HG02588 (cell line): ENCODE results near the gene CT45A7.
"Not testable (repeated sequence)": the region's sequence is repeated elsewhere in the genome, so short reads cannot be mapped to it uniquely, and the experiment has no call there.

Experiments used
- ATAC-seq: cut with Tn5 transposase; IDR thresholded peaks from one replicate; pipeline ENCODE4 v1.9.1; 2021; ENCODE audit warnings: mild to moderate bottlenecking, moderate library complexity; ENCODE audit not compliant: unreplicated experiment

The CT45A7 gene, protein sequence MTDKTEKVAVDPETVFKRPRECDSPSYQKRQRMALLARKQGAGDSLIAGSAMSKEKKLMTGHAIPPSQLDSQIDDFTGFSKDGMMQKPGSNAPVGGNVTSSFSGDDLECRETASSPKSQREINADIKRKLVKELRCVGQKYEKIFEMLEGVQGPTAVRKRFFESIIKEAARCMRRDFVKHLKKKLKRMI

DNA sequence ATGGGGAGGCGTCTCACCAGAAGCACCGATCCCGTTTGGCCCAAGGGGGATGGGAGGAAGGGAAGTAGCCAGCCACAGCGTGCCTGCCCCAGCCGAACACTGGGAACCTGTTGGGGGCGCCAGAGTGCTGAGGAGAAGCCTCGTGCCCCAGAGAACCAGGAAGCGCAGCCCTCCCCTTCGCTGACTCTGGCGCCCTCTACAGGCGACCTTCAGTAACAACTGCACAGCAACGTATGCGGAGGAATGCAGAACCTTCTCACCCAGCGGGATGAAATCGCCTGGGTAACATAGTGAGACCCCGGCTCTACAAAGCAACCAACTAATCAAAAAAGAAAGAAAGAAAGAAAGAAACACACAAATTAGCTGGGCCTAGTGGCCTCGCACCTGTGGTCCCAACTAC, at the start of gene CT45A7:
Gene CT45A7 (minus strand): TSS at position 101 of the 400 bp plus-strand sequence. CDS start 3,747 bp downstream, outside the sequence.
- not testable (repeated sequence) for ATAC-seq

DNA sequence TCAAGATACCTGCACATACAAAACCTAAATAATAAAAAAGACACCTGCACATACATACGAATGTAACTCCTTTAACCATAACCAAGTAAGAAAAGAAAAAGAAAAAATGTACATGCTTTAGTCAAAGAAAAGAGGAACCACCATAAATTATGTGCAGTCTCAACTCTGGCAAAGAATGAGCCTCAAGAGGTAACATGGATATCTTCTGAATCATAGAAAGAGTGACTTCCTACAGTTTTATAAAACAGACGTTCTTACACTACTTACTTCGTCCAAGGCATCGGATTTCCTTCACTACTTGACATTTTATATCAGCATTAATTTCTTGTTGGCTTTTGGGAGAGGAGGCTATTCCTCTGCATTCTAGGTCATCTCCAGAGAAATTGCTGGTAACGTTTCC, 45.7 kb upstream of the CT45A7 start:
- not testable (repeated sequence) for ATAC-seq

DNA sequence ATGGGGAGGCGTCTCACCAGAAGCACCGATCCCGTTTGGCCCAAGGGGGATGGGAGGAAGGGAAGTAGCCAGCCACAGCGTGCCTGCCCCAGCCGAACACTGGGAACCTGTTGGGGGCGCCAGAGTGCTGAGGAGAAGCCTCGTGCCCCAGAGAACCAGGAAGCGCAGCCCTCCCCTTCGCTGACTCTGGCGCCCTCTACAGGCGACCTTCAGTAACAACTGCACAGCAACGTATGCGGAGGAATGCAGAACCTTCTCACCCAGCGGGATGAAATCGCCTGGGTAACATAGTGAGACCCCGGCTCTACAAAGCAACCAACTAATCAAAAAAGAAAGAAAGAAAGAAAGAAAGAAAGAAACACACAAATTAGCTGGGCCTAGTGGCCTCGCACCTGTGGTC, 34.6 kb upstream of the CT45A7 start, which contains the start of gene CT45A9:
Gene CT45A9 (minus strand): TSS at position 101 of the 400 bp plus-strand sequence. CDS start 3,751 bp downstream, outside the sequence.
- not testable (repeated sequence) for ATAC-seq

DNA sequence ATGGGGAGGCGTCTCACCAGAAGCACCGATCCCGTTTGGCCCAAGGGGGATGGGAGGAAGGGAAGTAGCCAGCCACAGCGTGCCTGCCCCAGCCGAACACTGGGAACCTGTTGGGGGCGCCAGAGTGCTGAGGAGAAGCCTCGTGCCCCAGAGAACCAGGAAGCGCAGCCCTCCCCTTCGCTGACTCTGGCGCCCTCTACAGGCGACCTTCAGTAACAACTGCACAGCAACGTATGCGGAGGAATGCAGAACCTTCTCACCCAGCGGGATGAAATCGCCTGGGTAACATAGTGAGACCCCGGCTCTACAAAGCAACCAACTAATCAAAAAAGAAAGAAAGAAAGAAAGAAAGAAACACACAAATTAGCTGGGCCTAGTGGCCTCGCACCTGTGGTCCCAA, 17.4 kb upstream of the CT45A7 start, which contains the start of gene CT45A8:
Gene CT45A8 (minus strand): TSS at position 101 of the 400 bp plus-strand sequence. CDS start 3,755 bp downstream, outside the sequence.
- ATAC-seq: not testable (repeated sequence)

DNA sequence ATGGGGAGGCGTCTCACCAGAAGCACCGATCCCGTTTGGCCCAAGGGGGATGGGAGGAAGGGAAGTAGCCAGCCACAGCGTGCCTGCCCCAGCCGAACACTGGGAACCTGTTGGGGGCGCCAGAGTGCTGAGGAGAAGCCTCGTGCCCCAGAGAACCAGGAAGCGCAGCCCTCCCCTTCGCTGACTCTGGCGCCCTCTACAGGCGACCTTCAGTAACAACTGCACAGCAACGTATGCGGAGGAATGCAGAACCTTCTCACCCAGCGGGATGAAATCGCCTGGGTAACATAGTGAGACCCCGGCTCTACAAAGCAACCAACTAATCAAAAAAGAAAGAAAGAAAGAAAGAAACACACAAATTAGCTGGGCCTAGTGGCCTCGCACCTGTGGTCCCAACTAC, 17.2 kb downstream of the CT45A7 start, which contains the start of gene CT45A2:
Gene CT45A2 (minus strand): TSS at position 101 of the 400 bp plus-strand sequence. CDS start 3,747 bp downstream, outside the sequence.
- not testable (repeated sequence) for ATAC-seq

DNA sequence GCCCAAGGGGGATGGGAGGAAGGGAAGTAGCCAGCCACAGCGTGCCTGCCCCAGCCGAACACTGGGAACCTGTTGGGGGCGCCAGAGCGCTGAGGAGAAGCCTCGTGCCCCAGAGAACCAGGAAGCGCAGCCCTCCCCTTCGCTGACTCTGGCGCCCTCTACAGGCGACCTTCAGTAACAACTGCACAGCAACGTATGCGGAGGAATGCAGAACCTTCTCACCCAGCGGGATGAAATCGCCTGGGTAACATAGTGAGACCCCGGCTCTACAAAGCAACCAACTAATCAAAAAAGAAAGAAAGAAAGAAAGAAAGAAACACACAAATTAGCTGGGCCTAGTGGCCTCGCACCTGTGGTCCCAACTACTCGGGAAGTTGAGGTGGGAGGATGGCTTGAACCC, 34.4 kb downstream of the CT45A7 start, which contains the start of gene CT45A6:
Gene CT45A6 (minus strand): TSS at position 101 of the 400 bp plus-strand sequence. CDS start 3,794 bp downstream, outside the sequence.
- not testable (repeated sequence) for ATAC-seq

DNA sequence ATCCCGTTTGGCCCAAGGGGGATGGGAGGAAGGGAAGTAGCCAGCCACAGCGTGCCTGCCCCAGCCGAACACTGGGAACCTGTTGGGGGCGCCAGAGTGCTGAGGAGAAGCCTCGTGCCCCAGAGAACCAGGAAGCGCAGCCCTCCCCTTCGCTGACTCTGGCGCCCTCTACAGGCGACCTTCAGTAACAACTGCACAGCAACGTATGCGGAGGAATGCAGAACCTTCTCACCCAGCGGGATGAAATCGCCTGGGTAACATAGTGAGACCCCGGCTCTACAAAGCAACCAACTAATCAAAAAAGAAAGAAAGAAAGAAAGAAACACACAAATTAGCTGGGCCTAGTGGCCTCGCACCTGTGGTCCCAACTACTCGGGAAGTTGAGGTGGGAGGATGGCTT, 51.7 kb downstream of the CT45A7 start, which contains the start of gene CT45A5:
Gene CT45A5 (minus strand): TSS at position 101 of the 400 bp plus-strand sequence. CDS start 3,774 bp downstream, outside the sequence.
- ATAC-seq: not testable (repeated sequence)
